ENCODE results near the gene PDGFRB.

The PDGFRB gene

GRCh38 chr5:150080696-150081435 lies 74.8 kb downstream of the PDGFRB start:
- no peak for DNase-seq

- no peak for DNase-seq
Observed at GRCh38 chr5:150079909-150080461, 75.7 kb downstream of the PDGFRB start.

GRCh38 chr5:150078802-150079689 lies 76.6 kb downstream of the PDGFRB start:
- DNase-seq: no peak

GRCh38 chr5:150077996-150078801 lies 77.4 kb downstream of the PDGFRB start:
- DNase-seq: no peak

- no peak for DNase-seq
Observed at GRCh38 chr5:150077060-150077459, 78.6 kb downstream of the PDGFRB start.

GRCh38 chr5:150075806-150076205 lies 79.8 kb downstream of the PDGFRB start:
- no peak for DNase-seq

- DNase-seq: no peak
Observed at GRCh38 chr5:150075233-150075632, 80.4 kb downstream of the PDGFRB start.

- no peak for DNase-seq
Observed at GRCh38 chr5:150073677-150074076, 82.0 kb downstream of the PDGFRB start.

- no peak for DNase-seq
Observed at GRCh38 chr5:150073086-150073625, 82.5 kb downstream of the PDGFRB start.

- DNase-seq: no peak
Observed at GRCh38 chr5:150070821-150071220, 84.8 kb downstream of the PDGFRB start.

- no peak for DNase-seq
Observed at GRCh38 chr5:150069672-150070627, 85.7 kb downstream of the PDGFRB start.

GRCh38 chr5:150068961-150069645 lies 86.5 kb downstream of the PDGFRB start:
- DNase-seq: no peak

- peak; percentile 49 for DNase-seq
Observed at GRCh38 chr5:150068472-150068871, 87.2 kb downstream of the PDGFRB start.

GRCh38 chr5:150068071-150068470 lies 87.6 kb downstream of the PDGFRB start:
- DNase-seq: no peak

GRCh38 chr5:150067405-150067960 lies 88.2 kb downstream of the PDGFRB start:
- DNase-seq: no peak

- DNase-seq: no peak
Observed at GRCh38 chr5:150066901-150067396, 88.7 kb downstream of the PDGFRB start.

GRCh38 chr5:150066436-150066835 lies 89.2 kb downstream of the PDGFRB start:
- DNase-seq: no peak

- DNase-seq: no peak
Observed at GRCh38 chr5:150065886-150066285, 89.8 kb downstream of the PDGFRB start.

- no peak for DNase-seq
Observed at GRCh38 chr5:150065346-150065745, 90.3 kb downstream of the PDGFRB start.

GRCh38 chr5:150064681-150065220 lies 90.9 kb downstream of the PDGFRB start:
- DNase-seq: no peak
